Dermis blood vessel endothelial cell (primary cell): ENCODE data around the gene SBF2. TPM values are rescaled to one million over a fixed set of nuclear protein-coding genes. Genes with fewer than 3 reads are reported as not detected.

Source experiments
- DNase-seq: peaks from one replicate; pipeline ENCODE4 v3.0.0; 2010
- total RNA-seq: library from RNA; depleted of rRNA; stranded (reverse); fragments of >200 nt; gene quantifications from 2 replicates; pipeline ENCODE4 v1.2.3, GENCODE V29; 2014

The SBF2 gene
- total RNA-seq, 1 donor from 2014 or later = 49.9 TPM

GRCh38 chr11:9884601-9885000, 409.4 kb downstream of the SBF2 start:
- no peak for DNase-seq

- DNase-seq = no peak
Measured at GRCh38 chr11:9880657-9881056, 413.4 kb downstream of the SBF2 start.

- no peak for DNase-seq
Measured at GRCh38 chr11:9878936-9879335, 415.1 kb downstream of the SBF2 start.

GRCh38 chr11:9876331-9876730, 417.7 kb downstream of the SBF2 start:
- DNase-seq = no peak

- DNase-seq = no peak
Measured at GRCh38 chr11:9875862-9876261, 418.2 kb downstream of the SBF2 start.

- DNase-seq = no peak
Measured at GRCh38 chr11:9875399-9875798, 418.6 kb downstream of the SBF2 start.

- no peak for DNase-seq
Measured at GRCh38 chr11:9874466-9874865, 419.6 kb downstream of the SBF2 start.

- DNase-seq = no peak
Measured at GRCh38 chr11:9868641-9869040, 425.4 kb downstream of the SBF2 start.

GRCh38 chr11:9862981-9863380, 431.0 kb downstream of the SBF2 start:
- peak; percentile 59 for DNase-seq

- DNase-seq = peak; percentile 79
Measured at GRCh38 chr11:9861860-9862725, 431.9 kb downstream of the SBF2 start.

- DNase-seq = no peak
Measured at GRCh38 chr11:9859554-9860305, 434.3 kb downstream of the SBF2 start.

- DNase-seq = peak; percentile 47
Measured at GRCh38 chr11:9858822-9859221, 435.2 kb downstream of the SBF2 start.

GRCh38 chr11:9858218-9858617, 435.8 kb downstream of the SBF2 start:
- DNase-seq = peak; percentile 38

GRCh38 chr11:9855579-9856287, 438.3 kb downstream of the SBF2 start:
- no peak for DNase-seq

GRCh38 chr11:9853929-9854552, 440.0 kb downstream of the SBF2 start:
- no peak for DNase-seq

GRCh38 chr11:9852465-9852864, 441.6 kb downstream of the SBF2 start:
- DNase-seq = peak; percentile 91

- peak; percentile 81 for DNase-seq
Measured at GRCh38 chr11:9851366-9851765, 442.7 kb downstream of the SBF2 start.

GRCh38 chr11:9850224-9850895, 443.7 kb downstream of the SBF2 start:
- no peak for DNase-seq

- no peak for DNase-seq
Measured at GRCh38 chr11:9849389-9849788, 444.6 kb downstream of the SBF2 start.

- DNase-seq = no peak
Measured at GRCh38 chr11:9847636-9848035, 446.4 kb downstream of the SBF2 start.

GRCh38 chr11:9842923-9843322, 451.1 kb downstream of the SBF2 start:
- no peak for DNase-seq

- DNase-seq = no peak
Measured at GRCh38 chr11:9840460-9841004, 453.5 kb downstream of the SBF2 start.
